ENCODE measurements around the gene COL5A1. TPM values are rescaled to one million over a fixed set of nuclear protein-coding genes. Genes with fewer than 3 reads are reported as not detected.
"Not testable (repeated sequence)": the region's sequence is repeated elsewhere in the genome, so short reads cannot be mapped to it uniquely, and the experiment has no call there.

COL5A1 gene
- total RNA-seq, 1 donor from 2014 or later: 87.7 TPM

GRCh38 chr9:134683714-134684374 lies 42.2 kb downstream of the COL5A1 start:
- TF ChIP-seq CTCF (IDR thresholded peaks at IDR 0.05; ENCODE audit: insufficient read depth, low read length, poor library complexity, severe bottlenecking): no peak
- DNase-seq (ENCODE audit: low read depth): no peak
- H3K27me3 ChIP-seq (ENCODE audit: control insufficient read depth, insufficient read depth, low read length): no peaks in the 10 kb centered on the region
- no peak overlapping the region for H3K4me3 ChIP-seq (ENCODE audit: low read depth, low read length)
- no peaks in the 10 kb centered on the region for H3K36me3 ChIP-seq (ENCODE audit: control insufficient read depth, insufficient read depth, low read length)

- no peak overlapping the region for H3K4me3 ChIP-seq (ENCODE audit: low read depth, low read length)
- DNase-seq (ENCODE audit: low read depth): no peak
- no peaks in the 10 kb centered on the region for H3K36me3 ChIP-seq (ENCODE audit: control insufficient read depth, insufficient read depth, low read length)
- no peaks in the 10 kb centered on the region for H3K27me3 ChIP-seq (ENCODE audit: control insufficient read depth, insufficient read depth, low read length)
- TF ChIP-seq CTCF (IDR thresholded peaks at IDR 0.05; ENCODE audit: insufficient read depth, low read length, poor library complexity, severe bottlenecking): no peak
These were observed 42.7 kb downstream of the COL5A1 start for GRCh38 chr9:134684375-134684723.

- H3K27me3 ChIP-seq (ENCODE audit: control insufficient read depth, insufficient read depth, low read length); H3K36me3 ChIP-seq (ENCODE audit: control insufficient read depth, insufficient read depth, low read length); DNase-seq (ENCODE audit: low read depth); H3K4me3 ChIP-seq (ENCODE audit: low read depth, low read length): not testable (repeated sequence)
These were observed 43.3 kb downstream of the COL5A1 start for GRCh38 chr9:134684941-134685340.

GRCh38 chr9:134685784-134686183 lies 44.2 kb downstream of the COL5A1 start:
- DNase-seq (ENCODE audit: low read depth): no peak
- Histone ChIP-seq H3K4me3 (ENCODE audit: low read depth, low read length) (no peak overlapping the region), H3K36me3 (ENCODE audit: control insufficient read depth, insufficient read depth, low read length) (no peaks in the 10 kb centered on the region), H3K27me3 (ENCODE audit: control insufficient read depth, insufficient read depth, low read length) (no peaks in the 10 kb centered on the region)
- no peak for TF ChIP-seq CTCF (IDR thresholded peaks at IDR 0.05; ENCODE audit: insufficient read depth, low read length, poor library complexity, severe bottlenecking)

GRCh38 chr9:134686896-134687295 lies 45.3 kb downstream of the COL5A1 start:
- Histone ChIP-seq H3K27me3 (ENCODE audit: control insufficient read depth, insufficient read depth, low read length) (no peaks in the 10 kb centered on the region), H3K36me3 (ENCODE audit: control insufficient read depth, insufficient read depth, low read length) (no peaks in the 10 kb centered on the region), H3K4me3 (ENCODE audit: low read depth, low read length) (no peak overlapping the region)
- no peak for DNase-seq (ENCODE audit: low read depth)
- no peak for TF ChIP-seq CTCF (IDR thresholded peaks at IDR 0.05; ENCODE audit: insufficient read depth, low read length, poor library complexity, severe bottlenecking)

- Histone ChIP-seq H3K27me3 (ENCODE audit: control insufficient read depth, insufficient read depth, low read length) (no peaks in the 10 kb centered on the region), H3K36me3 (ENCODE audit: control insufficient read depth, insufficient read depth, low read length) (no peaks in the 10 kb centered on the region), H3K4me3 (ENCODE audit: low read depth, low read length) (no peak overlapping the region)
- DNase-seq (ENCODE audit: low read depth): no peak
- no peak for TF ChIP-seq CTCF (IDR thresholded peaks at IDR 0.05; ENCODE audit: insufficient read depth, low read length, poor library complexity, severe bottlenecking)
These were observed 46.0 kb downstream of the COL5A1 start for GRCh38 chr9:134687556-134687955.

All from kidney epithelial cell (primary cell).